ENCODE data around the gene SPEF1.
A peak's percentile ranks its signal among the peaks of the same experiment; 100 is the strongest.
"Not testable (repeated sequence)": the region's sequence is repeated elsewhere in the genome, so short reads cannot be mapped to it uniquely, and the experiment has no call there.

Gene SPEF1

GRCh38 chr20:3789201-3789600, 8.0 kb upstream of the SPEF1 start:
- not testable (repeated sequence) for DNase-seq (ENCODE audit: low read depth in 1 of 2, low spot score in 1 of 2)

- no peak for DNase-seq (ENCODE audit: low read depth in 1 of 2, low spot score in 1 of 2)
Measured at GRCh38 chr20:3788685-3789155, 7.5 kb upstream of the SPEF1 start.

GRCh38 chr20:3787324-3788014, 6.2 kb upstream of the SPEF1 start:
- no peak for DNase-seq (ENCODE audit: low read depth in 1 of 2, low spot score in 1 of 2)

GRCh38 chr20:3786665-3787323, 5.5 kb upstream of the SPEF1 start, which contains the start of gene CENPB:
CENPB (minus strand) TSS chr20:3786740; CDS start chr20:3786483, 257 bp downstream.
- DNase-seq (ENCODE audit: low read depth in 1 of 2, low spot score in 1 of 2) = peak; percentile 86 to 88

GRCh38 chr20:3786126-3786484, 4.9 kb upstream of the SPEF1 start:
- DNase-seq (ENCODE audit: low read depth in 1 of 2, low spot score in 1 of 2) = no peak

- DNase-seq (ENCODE audit: low read depth in 1 of 2, low spot score in 1 of 2) = no peak
Measured at GRCh38 chr20:3785240-3786125, 4.2 kb upstream of the SPEF1 start.

DNA sequence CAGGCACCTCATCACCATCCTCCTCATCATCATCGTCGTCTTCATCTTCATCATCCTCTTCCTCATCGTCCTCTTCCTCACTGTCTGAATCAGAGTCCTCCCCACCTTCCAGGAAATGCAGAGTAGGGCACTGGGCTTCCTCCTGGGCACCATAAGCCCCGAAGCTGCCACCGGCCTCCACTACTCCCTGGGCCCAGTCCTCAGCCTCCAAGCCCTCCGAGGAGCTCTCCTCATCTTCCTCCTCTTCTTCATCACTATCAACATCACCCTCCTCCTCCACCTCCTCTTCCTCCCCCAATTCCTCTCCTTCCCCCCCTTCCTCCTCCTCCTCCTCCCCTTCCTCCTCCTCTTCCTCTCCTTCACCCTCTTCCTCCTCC, 3.6 kb upstream of the SPEF1 start:
- DNase-seq (ENCODE audit: low read depth in 1 of 2, low spot score in 1 of 2) = no peak

DNA sequence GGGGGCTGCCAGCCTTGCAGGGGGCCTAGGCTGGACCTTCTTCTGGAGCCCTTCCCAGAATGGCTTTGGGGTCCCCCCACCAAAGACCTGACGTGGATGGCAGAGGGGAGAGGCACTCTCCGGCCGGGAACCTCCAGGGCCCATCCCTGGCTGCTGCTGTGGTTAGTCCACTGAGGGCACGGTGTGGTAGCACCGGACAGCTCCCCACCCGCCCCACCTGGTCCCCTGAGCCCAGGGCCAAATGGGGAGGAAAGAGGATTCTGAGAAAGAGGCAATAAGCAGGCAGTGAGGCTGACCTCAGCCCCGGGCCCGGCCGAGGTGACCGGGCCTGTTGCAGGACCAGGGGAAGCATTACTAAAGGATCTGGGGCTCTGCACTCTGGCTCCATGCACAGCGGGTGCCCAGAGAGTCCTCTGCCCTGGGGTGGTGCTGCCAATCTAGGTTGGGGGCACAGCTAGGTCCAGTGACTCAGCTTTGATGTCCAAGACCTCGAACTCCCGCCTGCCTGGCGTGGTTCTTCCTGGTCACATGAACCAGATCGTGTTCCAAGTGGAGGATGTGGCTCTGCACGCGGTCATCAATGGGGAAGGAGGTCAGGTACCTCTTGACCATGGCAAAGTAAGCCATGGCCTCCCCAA, 3.1 kb upstream of the SPEF1 start:
- no peak for DNase-seq (ENCODE audit: low read depth in 1 of 2, low spot score in 1 of 2)

GRCh38 chr20:3783511-3784195, 2.4 kb upstream of the SPEF1 start:
- DNase-seq (ENCODE audit: low read depth in 1 of 2, low spot score in 1 of 2) = no peak

- no peak for DNase-seq (ENCODE audit: low read depth in 1 of 2, low spot score in 1 of 2)
Measured at GRCh38 chr20:3783068-3783489, 1.8 kb upstream of the SPEF1 start.

- no peak for DNase-seq (ENCODE audit: low read depth in 1 of 2, low spot score in 1 of 2)
Measured at GRCh38 chr20:3782597-3782996, 1.3 kb upstream of the SPEF1 start.

- no peak for DNase-seq (ENCODE audit: low read depth in 1 of 2, low spot score in 1 of 2)
Measured at GRCh38 chr20:3778976-3779375, 2.3 kb downstream of the SPEF1 start.

DNA sequence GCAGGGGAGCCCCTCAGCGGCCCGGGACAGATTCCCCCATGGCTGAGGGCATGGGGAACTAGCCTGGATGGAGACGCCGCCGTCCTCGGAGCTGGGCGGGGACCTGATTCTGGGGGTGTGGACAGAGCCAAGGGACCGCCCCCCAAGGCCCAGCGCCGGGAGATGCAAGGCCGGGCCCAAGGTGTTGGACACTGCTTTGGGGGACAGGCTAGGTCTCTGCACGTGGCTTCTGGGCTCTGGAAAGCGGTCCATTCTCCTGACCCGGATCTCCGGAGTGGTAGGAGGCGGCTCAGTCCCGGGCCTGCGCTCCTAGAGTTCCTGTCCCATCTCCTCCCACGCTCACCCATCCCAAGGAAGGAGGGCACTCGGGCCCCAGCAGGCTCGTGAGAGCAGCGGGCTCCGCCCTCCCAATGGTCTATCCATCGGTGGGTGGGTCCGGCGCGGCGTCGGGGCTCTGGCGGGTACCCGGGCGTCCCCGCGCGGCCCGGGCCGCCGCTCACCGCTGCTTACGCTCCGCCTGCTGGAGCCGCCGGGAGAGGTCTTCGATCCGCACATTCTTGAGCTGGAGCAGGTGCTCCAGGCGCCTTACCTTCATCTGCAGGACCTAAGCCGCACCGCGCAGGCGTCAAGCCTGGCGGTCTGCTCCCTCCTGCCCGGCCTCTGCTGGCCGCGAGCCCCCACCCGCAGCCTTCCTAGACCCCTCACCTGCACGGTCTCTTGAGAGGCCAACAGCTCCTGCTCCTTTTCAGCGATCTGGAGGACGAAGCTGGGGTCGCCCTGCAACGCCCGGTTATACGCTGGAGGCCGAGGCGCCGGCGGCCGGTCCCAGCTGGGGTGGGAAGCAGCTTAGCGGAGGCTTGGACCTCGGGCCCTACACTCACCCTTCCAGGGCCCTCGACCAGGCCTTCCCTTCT, 3.3 kb downstream of the SPEF1 start:
- no peak for DNase-seq (ENCODE audit: low read depth in 1 of 2, low spot score in 1 of 2)

GRCh38 chr20:3777381-3777715, 3.9 kb downstream of the SPEF1 start:
- DNase-seq (ENCODE audit: low read depth in 1 of 2, low spot score in 1 of 2) = no peak

GRCh38 chr20:3775457-3776108, 5.7 kb downstream of the SPEF1 start:
- no peak for DNase-seq (ENCODE audit: low read depth in 1 of 2, low spot score in 1 of 2)

DNA sequence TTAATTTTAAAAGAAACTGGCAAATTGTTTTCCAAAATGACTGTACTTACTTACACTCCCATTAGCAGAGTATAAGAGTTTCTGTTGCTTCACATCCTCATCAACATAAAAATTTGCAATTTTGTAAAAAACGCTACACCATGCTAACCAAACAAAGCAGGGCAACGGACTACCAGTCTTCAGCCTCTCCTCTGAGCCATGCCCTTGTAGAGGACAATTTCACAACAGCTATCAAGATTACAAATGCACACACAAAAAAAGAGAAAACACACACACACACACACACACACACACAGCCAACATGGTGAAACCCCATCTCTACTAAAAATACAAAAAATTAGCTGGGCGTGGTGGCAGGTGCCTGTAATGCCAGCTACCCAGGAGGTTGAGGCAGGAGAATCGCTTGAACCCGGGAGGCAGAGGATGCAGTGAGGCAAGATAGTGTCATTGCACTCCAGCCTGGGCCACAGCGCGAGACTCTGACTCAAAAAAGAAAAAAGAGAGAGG, 9.6 kb downstream of the SPEF1 start:
- no peak for DNase-seq (ENCODE audit: low read depth in 1 of 2, low spot score in 1 of 2)

DNA sequence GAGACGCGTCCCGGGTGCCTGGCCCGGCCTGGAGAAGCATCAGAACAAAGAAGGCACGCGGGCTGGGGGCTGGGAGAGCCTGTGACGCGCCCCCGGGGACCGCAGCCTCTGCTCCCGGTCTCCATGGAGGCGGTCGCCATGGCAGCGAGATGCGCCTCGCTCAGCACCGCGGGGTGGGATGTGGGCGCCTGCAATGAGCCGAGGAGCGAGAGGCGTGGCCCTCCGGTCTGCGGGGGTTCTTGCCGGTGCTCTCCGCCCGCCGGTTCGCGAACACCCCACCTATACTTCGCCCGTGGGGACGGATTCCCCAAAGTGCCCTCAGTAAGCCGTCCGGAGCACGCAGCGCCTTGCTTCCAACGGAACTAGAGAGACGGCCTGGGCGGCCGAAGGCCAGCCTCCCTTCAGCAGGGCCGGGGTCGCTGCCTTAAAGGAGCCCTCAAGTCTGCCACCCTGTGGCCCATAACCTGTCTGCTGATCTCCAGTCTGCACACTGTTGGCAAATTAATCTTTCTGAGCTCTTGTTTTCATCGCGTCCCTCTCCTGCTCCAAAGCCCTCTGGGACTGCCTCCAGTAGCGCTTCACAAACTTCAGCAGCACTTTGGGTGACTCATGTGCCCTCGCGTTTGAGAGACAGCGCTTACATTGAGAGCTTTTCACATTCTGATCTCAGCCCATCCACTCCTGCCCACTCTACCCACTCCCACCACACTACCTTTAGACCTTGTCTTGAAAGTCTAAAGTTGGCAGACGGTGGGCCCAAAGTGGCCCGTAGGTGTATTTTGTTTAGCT, 12.7 kb downstream of the SPEF1 start:
- DNase-seq (ENCODE audit: low read depth in 1 of 2, low spot score in 1 of 2) = peak; percentile 63 to 78

Data from activated T-helper 1 cell treated with anti-CD3 and anti-CD28 coated beads, Interleukin-2, amount 50 U/mL, for 16 hours (primary cell).